Activated T-cell treated with anti-CD3 and anti-CD28 coated beads, Interleukin-2, amount 50 U/mL, for 4 hours (primary cell): ENCODE results near the gene ABCB4. TPM values are rescaled to one million over a fixed set of nuclear protein-coding genes. Genes with fewer than 3 reads are reported as not detected.
"Not testable (repeated sequence)": the region's sequence is repeated elsewhere in the genome, so short reads cannot be mapped to it uniquely, and the experiment has no call there.

Experiments used
- ATAC-seq, 2 donors: fragments of 200-7000 bp; cut with Tn5 transposase; one replicate each; pipeline ENCODE4 v1.10.0; 2021
- DNase-seq: peaks from one replicate; pipeline ENCODE4 v3.0.0-alpha.2; 2020
- H3K27me3 Mint-ChIP-seq: one replicate; pipeline ENCODE4 v1.8.0; 2021; ENCODE audit warnings: low read depth, mixed read lengths
- H3K36me3 Mint-ChIP-seq: one replicate; pipeline ENCODE4 v1.8.0; 2022; ENCODE audit warnings: mixed read lengths; ENCODE audit not compliant: insufficient read depth
- H3K4me1 Mint-ChIP-seq: one replicate; pipeline ENCODE4 v1.8.0; 2021; ENCODE audit warnings: low read depth, mixed read lengths
- H3K4me3 Mint-ChIP-seq: one replicate; pipeline ENCODE4 v1.8.0; 2021; ENCODE audit warnings: mild to moderate bottlenecking, moderate library complexity, mixed read lengths
- H3K9me3 Mint-ChIP-seq: one replicate; pipeline ENCODE4 v1.8.0; 2021; ENCODE audit warnings: mixed read lengths
- total RNA-seq, 3 donors: library from RNA; stranded (reverse); gene quantifications; one replicate each; pipeline ENCODE4 v1.2.1, GENCODE V29; 2021

ABCB4 gene
- total RNA-seq, 3 donors from 2014 or later: 0.18 to 0.27 TPM; not detected in 1

GRCh38 chr7:87498893-87499292 lies 23.4 kb upstream of the ABCB4 start:
- no peaks in the 10 kb centered on the region for H3K4me1 Mint-ChIP-seq
- H3K27me3 Mint-ChIP-seq: peaks cover 4% of the 10 kb centered on the region
- H3K9me3 Mint-ChIP-seq: no peaks in the 10 kb centered on the region
- no peaks in the 10 kb centered on the region for H3K36me3 Mint-ChIP-seq
- DNase-seq: no peak
- H3K4me3 Mint-ChIP-seq: no peak overlapping the region
- ATAC-seq: no peak

- DNase-seq: no peak
- H3K36me3 Mint-ChIP-seq: no peaks in the 10 kb centered on the region
- H3K4me1 Mint-ChIP-seq: no peaks in the 10 kb centered on the region
- H3K27me3 Mint-ChIP-seq: peaks cover 4% of the 10 kb centered on the region
- no peak overlapping the region for H3K4me3 Mint-ChIP-seq
- ATAC-seq: no peak
- H3K9me3 Mint-ChIP-seq: no peaks in the 10 kb centered on the region
Observed at GRCh38 chr7:87497482-87497881, 22.0 kb upstream of the ABCB4 start.

- DNase-seq (no peak), ATAC-seq (no peak)
- Mint-ChIP-seq H3K9me3 (peaks cover 6% of the 10 kb centered on the region), H3K36me3 (no peaks in the 10 kb centered on the region), H3K4me3 (no peak overlapping the region), H3K27me3 (peaks cover 4% of the 10 kb centered on the region), H3K4me1 (no peaks in the 10 kb centered on the region)
Observed at GRCh38 chr7:87495366-87495765, 19.9 kb upstream of the ABCB4 start.

GRCh38 chr7:87494454-87494853 lies 19.0 kb upstream of the ABCB4 start:
- Mint-ChIP-seq H3K36me3 (no peaks in the 10 kb centered on the region), H3K27me3 (peaks cover 4% of the 10 kb centered on the region), H3K4me1 (no peaks in the 10 kb centered on the region), H3K4me3 (no peak overlapping the region), H3K9me3 (peaks cover 6% of the 10 kb centered on the region)
- DNase-seq (no peak), ATAC-seq (no peak)

GRCh38 chr7:87483131-87483530 lies 7.7 kb upstream of the ABCB4 start:
- no peaks in the 10 kb centered on the region for H3K36me3 Mint-ChIP-seq
- no peaks in the 10 kb centered on the region for H3K4me1 Mint-ChIP-seq
- no peaks in the 10 kb centered on the region for H3K9me3 Mint-ChIP-seq
- DNase-seq (no peak), ATAC-seq (no peak)
- no peak overlapping the region for H3K4me3 Mint-ChIP-seq
- H3K27me3 Mint-ChIP-seq: peaks cover 14% of the 10 kb centered on the region

- Mint-ChIP-seq H3K27me3 (peaks cover 18% of the 10 kb centered on the region), H3K36me3 (no peaks in the 10 kb centered on the region), H3K4me3 (no peak overlapping the region), H3K9me3 (no peaks in the 10 kb centered on the region), H3K4me1 (no peaks in the 10 kb centered on the region)
- ATAC-seq: no peak
- DNase-seq: no peak
Observed at GRCh38 chr7:87482115-87482514, 6.6 kb upstream of the ABCB4 start.

GRCh38 chr7:87480386-87480785 lies 4.9 kb upstream of the ABCB4 start:
- H3K4me1 Mint-ChIP-seq: peaks cover 3% of the 10 kb centered on the region
- no peaks in the 10 kb centered on the region for H3K9me3 Mint-ChIP-seq
- H3K4me3 Mint-ChIP-seq: no peak overlapping the region
- no peaks in the 10 kb centered on the region for H3K36me3 Mint-ChIP-seq
- no peak for ATAC-seq
- DNase-seq: no peak
- peaks cover 28% of the 10 kb centered on the region for H3K27me3 Mint-ChIP-seq

GRCh38 chr7:87479951-87480350 lies 4.5 kb upstream of the ABCB4 start:
- Mint-ChIP-seq H3K27me3 (peaks cover 30% of the 10 kb centered on the region), H3K4me1 (peaks cover 6% of the 10 kb centered on the region), H3K9me3 (no peaks in the 10 kb centered on the region), H3K36me3 (no peaks in the 10 kb centered on the region), H3K4me3 (no peak overlapping the region)
- DNase-seq (no peak), ATAC-seq (no peak)

GRCh38 chr7:87476179-87476557 lies 688 bp upstream of the ABCB4 start:
- Mint-ChIP-seq H3K36me3 (no peaks in the 10 kb centered on the region), H3K9me3 (no peaks in the 10 kb centered on the region), H3K27me3 (peaks cover 41% of the 10 kb centered on the region), H3K4me3 (no peak overlapping the region), H3K4me1 (peaks cover 11% of the 10 kb centered on the region)
- DNase-seq: no peak
- no peak for ATAC-seq

GRCh38 chr7:87474533-87475358 lies 734 bp downstream of the ABCB4 start:
- DNase-seq (no peak), ATAC-seq (peak; percentile 49 to 63)
- H3K27me3 Mint-ChIP-seq: peaks cover 44% of the 10 kb centered on the region
- H3K36me3 Mint-ChIP-seq: no peaks in the 10 kb centered on the region
- peaks cover 11% of the 10 kb centered on the region for H3K4me1 Mint-ChIP-seq
- H3K4me3 Mint-ChIP-seq: peak overlapping the region; percentile 51
- no peaks in the 10 kb centered on the region for H3K9me3 Mint-ChIP-seq

GRCh38 chr7:87473986-87474385 lies 1.5 kb downstream of the ABCB4 start:
- DNase-seq (no peak), ATAC-seq (no peak)
- H3K27me3 Mint-ChIP-seq: peaks cover 44% of the 10 kb centered on the region
- no peaks in the 10 kb centered on the region for H3K36me3 Mint-ChIP-seq
- no peak overlapping the region for H3K4me3 Mint-ChIP-seq
- H3K9me3 Mint-ChIP-seq: no peaks in the 10 kb centered on the region
- H3K4me1 Mint-ChIP-seq: peaks cover 11% of the 10 kb centered on the region

- no peak for ATAC-seq
- Mint-ChIP-seq H3K4me3 (no peak overlapping the region), H3K36me3 (no peaks in the 10 kb centered on the region), H3K27me3 (peaks cover 44% of the 10 kb centered on the region), H3K9me3 (no peaks in the 10 kb centered on the region), H3K4me1 (peaks cover 11% of the 10 kb centered on the region)
- no peak for DNase-seq
Observed at GRCh38 chr7:87473192-87473591, 2.3 kb downstream of the ABCB4 start.

GRCh38 chr7:87471473-87471872 lies 4.0 kb downstream of the ABCB4 start:
- DNase-seq (no peak), ATAC-seq (no peak)
- peaks cover 45% of the 10 kb centered on the region for H3K27me3 Mint-ChIP-seq
- H3K4me1 Mint-ChIP-seq: peaks cover 11% of the 10 kb centered on the region
- H3K4me3 Mint-ChIP-seq: no peak overlapping the region
- H3K36me3 Mint-ChIP-seq: no peaks in the 10 kb centered on the region
- no peaks in the 10 kb centered on the region for H3K9me3 Mint-ChIP-seq

- not testable (repeated sequence) for H3K9me3 Mint-ChIP-seq, DNase-seq, ATAC-seq, H3K4me3 Mint-ChIP-seq, H3K4me1 Mint-ChIP-seq, H3K36me3 Mint-ChIP-seq
- peaks cover 35% of the 10 kb centered on the region for H3K27me3 Mint-ChIP-seq
Observed at GRCh38 chr7:87469204-87469603, 6.3 kb downstream of the ABCB4 start.

GRCh38 chr7:87465534-87465880 lies 10.0 kb downstream of the ABCB4 start:
- H3K36me3 Mint-ChIP-seq, H3K4me1 Mint-ChIP-seq, H3K4me3 Mint-ChIP-seq, ATAC-seq, DNase-seq, H3K9me3 Mint-ChIP-seq: not testable (repeated sequence)
- peaks cover 29% of the 10 kb centered on the region for H3K27me3 Mint-ChIP-seq
